ENCODE results near the gene HOXA3.

HOXA3 gene

DNA sequence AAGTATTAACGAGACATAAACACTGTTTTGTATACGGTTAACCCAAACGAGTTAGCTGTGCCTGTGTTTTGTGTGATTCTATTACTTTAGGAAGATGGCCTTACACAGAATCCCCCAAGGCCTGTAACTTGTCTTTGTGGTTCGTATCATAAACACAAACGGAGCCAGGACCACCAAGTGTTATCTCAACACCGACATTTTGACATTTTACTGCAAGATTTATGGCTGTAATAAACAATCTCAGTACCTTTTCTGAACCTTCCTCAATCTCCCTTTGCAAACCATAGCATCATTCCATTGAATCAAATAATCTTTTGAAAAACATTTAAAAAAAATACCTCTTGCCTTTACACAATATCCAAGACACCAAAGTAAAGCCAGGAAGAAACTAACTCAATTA lies 19.4 kb downstream of the HOXA3 start:
- no peak overlapping the region for H3K27ac ChIP-seq (ENCODE audit: low read depth, low read length)
- no peaks in the 10 kb centered on the region for H3K9me3 ChIP-seq (ENCODE audit: control insufficient read depth, insufficient read depth, low read length)
- peaks cover 100% of the 10 kb centered on the region for H3K27me3 ChIP-seq (ENCODE audit: control insufficient read depth, insufficient read depth, low read length)
- no peaks in the 10 kb centered on the region for H3K4me1 ChIP-seq (ENCODE audit: control insufficient read depth, insufficient read depth, low read length)
- no peaks in the 10 kb centered on the region for H3K36me3 ChIP-seq (ENCODE audit: control insufficient read depth, insufficient read depth, low read length)
- H3K4me3 ChIP-seq (ENCODE audit: low read depth, low read length), result no peak overlapping the region
- H3K9ac ChIP-seq (ENCODE audit: low read depth, low read length), result no peak overlapping the region

DNA sequence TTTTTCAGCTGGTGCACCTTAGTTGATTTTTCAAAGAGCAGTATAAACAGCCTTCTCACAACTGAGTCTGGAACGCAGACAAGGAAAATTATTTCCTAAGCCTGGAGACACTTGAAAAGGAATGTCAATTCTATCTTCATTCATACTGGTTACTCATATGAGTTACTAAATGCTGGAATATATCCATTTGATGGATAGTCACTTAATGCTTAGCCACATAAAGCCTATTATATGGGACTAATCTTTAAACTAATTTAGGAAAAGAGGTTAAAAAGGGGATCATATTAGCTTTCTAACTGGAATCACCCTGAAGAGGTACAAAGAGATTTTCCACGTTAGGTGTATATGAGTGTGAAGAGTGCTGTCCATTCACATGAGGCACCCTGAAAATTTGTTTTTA lies 20.2 kb downstream of the HOXA3 start:
- H3K27ac ChIP-seq (ENCODE audit: low read depth, low read length), result no peak overlapping the region
- H3K9me3 ChIP-seq (ENCODE audit: control insufficient read depth, insufficient read depth, low read length), result no peaks in the 10 kb centered on the region
- no peaks in the 10 kb centered on the region for H3K4me1 ChIP-seq (ENCODE audit: control insufficient read depth, insufficient read depth, low read length)
- peaks cover 100% of the 10 kb centered on the region for H3K27me3 ChIP-seq (ENCODE audit: control insufficient read depth, insufficient read depth, low read length)
- H3K9ac ChIP-seq (ENCODE audit: low read depth, low read length), result no peak overlapping the region
- H3K4me3 ChIP-seq (ENCODE audit: low read depth, low read length), result no peak overlapping the region
- H3K36me3 ChIP-seq (ENCODE audit: control insufficient read depth, insufficient read depth, low read length), result no peaks in the 10 kb centered on the region

DNA sequence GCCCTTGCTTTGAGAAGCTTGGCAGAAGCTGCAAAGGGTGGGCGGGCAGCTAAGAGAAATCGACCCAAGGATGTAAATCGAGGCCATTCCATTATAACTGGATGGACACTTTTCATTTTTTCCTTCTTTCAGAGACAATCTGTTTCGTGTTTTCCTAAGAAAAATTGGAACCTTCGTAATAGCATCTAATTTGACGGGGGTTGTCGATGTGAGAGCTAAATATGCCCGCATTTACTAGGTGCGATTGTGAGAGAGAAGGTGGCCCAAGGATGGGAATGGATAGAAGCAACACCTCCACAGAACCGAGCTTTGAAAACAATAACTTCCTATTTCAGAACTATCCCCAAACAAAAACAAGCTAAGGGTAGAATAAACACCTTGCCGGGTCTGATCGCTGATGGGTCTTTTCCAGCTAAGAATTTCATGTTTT lies 21.0 kb downstream of the HOXA3 start:
- H3K4me3 ChIP-seq (ENCODE audit: low read depth, low read length), result peak overlapping the region; percentile 63; the same call in 1 of the 2 replicates
- no peaks in the 10 kb centered on the region for H3K9me3 ChIP-seq (ENCODE audit: control insufficient read depth, insufficient read depth, low read length)
- H3K9ac ChIP-seq (ENCODE audit: low read depth, low read length), result no peak overlapping the region

DNA sequence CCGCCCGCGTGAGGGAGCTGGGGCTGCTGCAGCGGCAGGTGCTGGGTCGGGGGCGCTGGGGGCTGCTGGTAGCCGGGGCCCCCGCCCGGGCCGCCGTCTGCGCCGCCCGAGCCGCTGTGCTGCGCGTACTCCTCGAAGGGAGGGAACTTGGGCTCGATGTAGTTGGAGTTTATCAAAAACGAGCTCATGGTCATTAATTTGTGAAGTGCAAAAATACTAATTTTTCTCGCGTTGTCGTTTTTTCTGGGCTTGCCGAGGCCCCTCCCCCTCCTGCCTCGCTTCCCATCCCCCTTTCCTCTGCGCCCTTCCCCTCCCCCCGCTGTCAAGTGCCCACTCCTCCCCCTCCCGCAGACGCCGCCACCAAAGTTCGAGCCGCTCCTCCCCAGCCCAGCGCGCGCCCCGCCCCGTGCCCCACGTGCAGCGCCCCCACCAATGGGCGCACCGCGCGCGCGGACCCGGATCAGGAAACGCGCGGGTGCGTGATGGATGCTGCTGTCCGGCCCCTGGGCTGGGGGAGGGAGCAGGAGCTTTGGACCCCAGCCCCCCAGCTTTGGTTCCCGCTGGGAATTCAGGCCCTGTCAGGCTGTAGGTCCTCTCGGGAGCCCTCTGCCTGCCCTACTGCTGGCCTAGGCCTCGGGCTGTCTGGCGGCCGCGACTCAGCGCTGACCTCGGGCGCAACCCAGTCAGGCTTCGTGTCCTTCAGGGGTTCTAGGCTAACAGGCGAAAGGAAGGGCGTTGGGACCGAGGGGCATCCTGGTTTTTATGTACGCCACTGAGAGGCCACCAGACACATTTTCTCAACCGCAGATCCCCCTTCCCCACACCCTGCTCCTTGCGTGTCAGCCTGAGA lies 21.6 kb downstream of the HOXA3 start, which contains the start of gene HOXA4:
TSS of gene HOXA4 (minus strand) at position 218 of the 850 bp plus-strand sequence. CDS start at position 194, 24 bp downstream.
- Histone ChIP-seq H3K9ac (ENCODE audit: low read depth, low read length) (no peak within 1 kb of the TSS), H3K36me3 (ENCODE audit: control insufficient read depth, insufficient read depth, low read length) (no peaks in the 10 kb centered on the region), H3K4me3 (ENCODE audit: low read depth, low read length) (peak within 1 kb of the TSS; percentile 63; the same call in 1 of the 2 replicates), H3K9me3 (ENCODE audit: control insufficient read depth, insufficient read depth, low read length) (no peaks in the 10 kb centered on the region), H3K27me3 (ENCODE audit: control insufficient read depth, insufficient read depth, low read length) (peaks cover 100% of the 10 kb centered on the region), H3K4me1 (ENCODE audit: control insufficient read depth, insufficient read depth, low read length) (no peaks in the 10 kb centered on the region), H3K27ac (ENCODE audit: low read depth, low read length) (no peak within 1 kb of the TSS)

More for the DNA sequence above, 21.0 kb downstream of the HOXA3 start:
- Histone ChIP-seq H3K36me3 (ENCODE audit: control insufficient read depth, insufficient read depth, low read length) (no peaks in the 10 kb centered on the region), H3K27ac (ENCODE audit: low read depth, low read length) (no peak overlapping the region), H3K27me3 (ENCODE audit: control insufficient read depth, insufficient read depth, low read length) (peaks cover 100% of the 10 kb centered on the region), H3K4me1 (ENCODE audit: control insufficient read depth, insufficient read depth, low read length) (no peaks in the 10 kb centered on the region)

DNA sequence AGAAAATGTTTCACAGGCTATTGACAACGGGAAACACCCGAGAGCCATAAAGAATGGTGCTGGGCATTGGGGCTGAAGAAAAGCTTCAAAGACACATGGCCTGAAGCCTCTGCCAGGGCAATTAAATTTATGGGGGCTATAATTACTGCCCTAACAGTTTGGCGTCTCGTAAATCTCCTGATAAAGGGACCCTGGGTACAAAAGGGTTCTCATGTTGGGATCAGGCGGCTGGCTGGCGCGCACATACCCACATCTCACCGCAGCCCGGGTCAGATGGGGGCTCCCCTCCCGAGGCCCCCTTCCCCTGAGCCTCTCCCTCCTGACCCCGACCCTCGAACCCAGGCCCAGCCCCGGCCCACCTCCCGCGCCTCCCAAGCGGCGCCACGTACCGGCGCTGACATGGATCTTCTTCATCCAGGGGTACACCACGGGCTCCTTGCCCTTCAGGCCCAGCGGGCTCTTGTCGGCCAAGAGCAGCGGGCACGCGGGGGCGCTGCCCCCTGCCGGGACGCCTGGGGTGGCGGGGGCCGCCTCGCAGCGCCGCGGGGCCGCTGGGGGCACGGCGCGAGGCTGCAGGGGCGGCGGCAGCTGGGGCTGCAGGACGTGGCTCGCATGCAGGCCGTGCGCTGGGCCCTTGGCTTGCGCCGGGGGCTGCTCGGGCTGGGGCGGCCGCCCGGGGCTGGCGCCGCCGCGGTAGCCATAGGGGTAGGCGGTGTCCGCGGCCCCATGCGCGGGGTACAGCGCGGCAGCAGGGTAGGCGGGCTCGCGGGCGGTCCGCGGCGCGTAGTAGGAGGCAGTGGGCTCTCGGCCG lies 22.4 kb downstream of the HOXA3 start:
- Histone ChIP-seq H3K36me3 (ENCODE audit: control insufficient read depth, insufficient read depth, low read length) (no peaks in the 10 kb centered on the region), H3K9ac (ENCODE audit: low read depth, low read length) (no peak overlapping the region), H3K27me3 (ENCODE audit: control insufficient read depth, insufficient read depth, low read length) (peaks cover 100% of the 10 kb centered on the region), H3K4me3 (ENCODE audit: low read depth, low read length) (peak overlapping the region; percentile 34; the same call in 1 of the 2 replicates), H3K9me3 (ENCODE audit: control insufficient read depth, insufficient read depth, low read length) (no peaks in the 10 kb centered on the region), H3K4me1 (ENCODE audit: control insufficient read depth, insufficient read depth, low read length) (no peaks in the 10 kb centered on the region), H3K27ac (ENCODE audit: low read depth, low read length) (no peak overlapping the region)

DNA sequence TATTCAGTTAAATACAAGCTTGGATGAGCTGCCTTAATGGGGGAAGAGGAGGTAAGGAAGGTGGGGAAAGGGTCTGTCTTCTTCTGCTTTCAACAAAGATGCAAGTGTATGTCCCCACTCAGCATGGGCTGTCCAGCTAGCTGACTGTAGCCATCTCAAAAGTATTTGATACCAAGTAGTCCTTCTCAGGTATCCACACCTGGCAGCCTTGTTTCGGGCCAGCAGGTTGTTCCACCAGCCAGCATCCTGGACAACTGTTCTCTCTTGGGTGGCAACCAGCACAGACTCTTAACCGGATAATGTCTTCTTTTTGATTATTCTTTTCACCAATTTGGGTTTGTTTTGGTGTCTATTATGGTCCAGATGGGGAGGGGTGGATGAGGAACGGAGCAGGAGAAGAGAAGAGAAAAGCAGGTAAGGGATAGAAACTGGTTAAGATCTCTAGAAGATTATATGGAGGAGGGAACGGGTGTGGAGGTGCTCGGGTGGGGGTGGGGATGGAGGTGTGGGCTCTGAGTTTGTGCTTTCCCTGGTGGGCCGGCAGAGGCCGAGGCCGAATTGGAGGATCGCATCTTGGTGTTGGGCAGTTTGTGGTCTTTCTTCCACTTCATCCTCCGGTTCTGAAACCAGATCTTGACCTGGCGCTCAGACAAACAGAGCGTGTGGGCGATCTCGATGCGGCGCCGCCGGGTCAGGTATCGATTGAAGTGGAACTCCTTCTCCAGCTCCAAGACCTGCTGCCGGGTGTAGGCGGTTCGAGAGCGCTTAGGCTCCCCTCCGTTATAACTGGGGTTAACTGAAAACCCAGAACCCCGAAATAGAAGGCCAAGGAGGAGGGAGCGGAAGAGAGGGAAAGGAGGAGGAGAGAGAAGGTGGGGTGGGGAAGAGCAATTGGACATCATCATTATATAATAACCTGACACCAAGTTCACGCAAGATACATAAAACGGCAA lies 23.3 kb downstream of the HOXA3 start:
- H3K4me3 ChIP-seq (ENCODE audit: low read depth, low read length), result no peak overlapping the region
- H3K36me3 ChIP-seq (ENCODE audit: control insufficient read depth, insufficient read depth, low read length), result no peaks in the 10 kb centered on the region
- H3K4me1 ChIP-seq (ENCODE audit: control insufficient read depth, insufficient read depth, low read length), result no peaks in the 10 kb centered on the region
- no peak overlapping the region for H3K27ac ChIP-seq (ENCODE audit: low read depth, low read length)
- H3K27me3 ChIP-seq (ENCODE audit: control insufficient read depth, insufficient read depth, low read length), result peaks cover 100% of the 10 kb centered on the region
- H3K9ac ChIP-seq (ENCODE audit: low read depth, low read length), result no peak overlapping the region
- H3K9me3 ChIP-seq (ENCODE audit: control insufficient read depth, insufficient read depth, low read length), result no peaks in the 10 kb centered on the region

DNA sequence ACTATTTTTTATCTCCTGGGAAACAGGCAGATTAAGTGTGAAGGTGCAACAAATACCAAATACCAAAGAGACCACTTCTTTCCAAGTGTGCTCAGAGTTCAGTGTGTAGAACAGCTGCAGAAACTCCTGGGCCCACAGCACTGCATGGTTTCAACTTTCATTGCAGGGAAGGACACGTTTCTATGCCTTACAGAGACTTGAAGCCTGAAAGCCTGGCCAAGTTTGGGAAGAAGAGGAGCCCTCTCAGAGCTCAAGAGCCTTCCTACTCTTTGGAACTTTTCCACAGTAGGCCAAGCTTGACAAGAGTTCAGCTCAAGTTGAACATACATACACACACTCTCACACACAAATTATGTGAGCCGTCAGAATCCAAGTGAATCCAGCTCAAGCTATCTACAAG lies 24.3 kb downstream of the HOXA3 start:
- H3K9ac ChIP-seq (ENCODE audit: low read depth, low read length), result no peak overlapping the region
- no peak overlapping the region for H3K27ac ChIP-seq (ENCODE audit: low read depth, low read length)
- no peaks in the 10 kb centered on the region for H3K9me3 ChIP-seq (ENCODE audit: control insufficient read depth, insufficient read depth, low read length)
- no peak overlapping the region for H3K4me3 ChIP-seq (ENCODE audit: low read depth, low read length)
- H3K36me3 ChIP-seq (ENCODE audit: control insufficient read depth, insufficient read depth, low read length), result no peaks in the 10 kb centered on the region
- H3K4me1 ChIP-seq (ENCODE audit: control insufficient read depth, insufficient read depth, low read length), result no peaks in the 10 kb centered on the region
- H3K27me3 ChIP-seq (ENCODE audit: control insufficient read depth, insufficient read depth, low read length), result peaks cover 100% of the 10 kb centered on the region

DNA sequence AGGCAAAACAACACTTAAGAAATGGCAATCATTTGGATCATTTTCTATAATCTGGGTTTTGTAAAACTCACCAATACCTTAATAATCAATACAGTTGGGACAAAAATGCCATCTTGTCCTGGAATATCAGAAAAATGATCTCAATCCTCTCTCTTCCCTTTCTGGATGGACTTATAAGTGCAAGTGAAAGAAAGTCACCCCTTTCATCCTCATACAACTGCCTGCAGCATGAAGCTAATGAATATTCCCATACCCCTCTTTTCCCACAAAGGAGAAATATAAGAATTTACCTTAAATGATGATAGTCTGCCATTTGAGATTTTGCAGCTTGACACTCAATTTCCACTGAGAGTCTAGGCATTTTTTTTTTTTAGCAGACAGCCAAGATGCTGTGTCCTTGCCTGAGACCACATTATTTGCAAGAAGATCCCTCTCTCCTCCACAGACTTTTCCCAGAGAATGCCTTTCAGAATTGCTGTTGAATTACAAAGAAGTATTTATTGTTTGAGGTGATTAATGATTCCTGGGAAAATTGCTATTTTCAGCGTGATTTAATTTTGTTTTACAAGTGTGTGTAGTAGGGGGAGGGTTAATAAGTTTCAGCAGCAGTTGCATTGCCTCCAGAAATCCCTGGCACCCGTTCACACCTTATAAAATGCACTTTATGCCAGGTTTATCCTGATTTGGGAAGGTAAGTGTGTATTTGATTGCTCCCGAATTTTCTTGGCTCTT lies 25.6 kb downstream of the HOXA3 start:
- H3K4me3 ChIP-seq (ENCODE audit: low read depth, low read length), result no peak overlapping the region
- peaks cover 100% of the 10 kb centered on the region for H3K27me3 ChIP-seq (ENCODE audit: control insufficient read depth, insufficient read depth, low read length)
- no peaks in the 10 kb centered on the region for H3K4me1 ChIP-seq (ENCODE audit: control insufficient read depth, insufficient read depth, low read length)
- no peak overlapping the region for H3K27ac ChIP-seq (ENCODE audit: low read depth, low read length)
- H3K36me3 ChIP-seq (ENCODE audit: control insufficient read depth, insufficient read depth, low read length), result no peaks in the 10 kb centered on the region
- H3K9ac ChIP-seq (ENCODE audit: low read depth, low read length), result no peak overlapping the region
- H3K9me3 ChIP-seq (ENCODE audit: control insufficient read depth, insufficient read depth, low read length), result no peaks in the 10 kb centered on the region

DNA sequence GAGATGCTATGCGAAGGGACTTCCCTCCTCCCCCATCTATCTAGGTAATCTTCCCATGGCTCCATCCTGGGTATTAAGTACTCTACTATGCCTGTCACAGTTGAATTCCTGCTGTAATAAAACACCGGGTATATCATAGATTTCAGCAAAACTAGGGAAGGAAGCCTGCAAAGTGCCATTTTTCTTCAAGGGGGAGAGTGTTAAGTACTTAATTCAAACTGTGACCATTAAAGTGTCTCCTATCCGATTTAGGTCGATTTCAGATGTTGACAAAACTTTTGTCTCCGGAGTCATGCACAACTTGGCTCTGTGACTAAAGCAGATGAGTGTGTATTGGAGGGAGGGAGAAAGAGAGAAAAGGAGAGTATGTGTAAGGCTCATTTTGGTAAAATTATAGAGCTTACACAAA lies 26.4 kb downstream of the HOXA3 start:
- peaks cover 100% of the 10 kb centered on the region for H3K27me3 ChIP-seq (ENCODE audit: control insufficient read depth, insufficient read depth, low read length)
- no peak overlapping the region for H3K27ac ChIP-seq (ENCODE audit: low read depth, low read length)
- no peaks in the 10 kb centered on the region for H3K9me3 ChIP-seq (ENCODE audit: control insufficient read depth, insufficient read depth, low read length)
- no peaks in the 10 kb centered on the region for H3K4me1 ChIP-seq (ENCODE audit: control insufficient read depth, insufficient read depth, low read length)
- no peaks in the 10 kb centered on the region for H3K36me3 ChIP-seq (ENCODE audit: control insufficient read depth, insufficient read depth, low read length)
- no peak overlapping the region for H3K4me3 ChIP-seq (ENCODE audit: low read depth, low read length)
- H3K9ac ChIP-seq (ENCODE audit: low read depth, low read length), result no peak overlapping the region

Measured in HUES48 (cell line).